Right lobe of liver (tissue), 6 donors: ENCODE measurements around the gene KANK3. TPM values are rescaled to one million over a fixed set of nuclear protein-coding genes. Genes with fewer than 3 reads are reported as not detected.
A peak's percentile ranks its signal among the peaks of the same experiment; 100 is the strongest.
"Not testable (repeated sequence)": the region's sequence is repeated elsewhere in the genome, so short reads cannot be mapped to it uniquely, and the experiment has no call there.

ENCODE experiments used
- ATAC-seq, 4 donors: fragments of 200-7000 bp; cut with Tn5 transposase; one replicate each; pipeline ENCODE4 v1.9.1; 2020; ENCODE audit warnings: mild to moderate bottlenecking in 4 of 4, moderate library complexity in 4 of 4
- DNase-seq, 3 donors: peaks; one replicate each; pipeline ENCODE4 v3.0.0-alpha.2; 2020
- H3K27ac ChIP-seq, 3 donors: fragments of 200-600 bp; one replicate each; pipeline ENCODE4 v1.8.0; 2022
- H3K27me3 ChIP-seq, 2 donors: fragments of 200-600 bp; one replicate each; pipeline ENCODE4 v1.8.0; 2022
- H3K36me3 ChIP-seq, 4 donors: fragments of 200-600 bp; sonication (generic) in 1 of 4; one replicate each; pipeline versions ENCODE4 v1.5.1 to v1.8.0; 2017 to 2022; ENCODE audit warnings: control low read depth in 1 of 4
- H3K4me1 ChIP-seq, 4 donors: fragments of 200-600 bp; sonication (generic) in 1 of 4; one replicate each; pipeline versions ENCODE4 v1.5.1 to v1.8.0; 2017 to 2022; ENCODE audit warnings: control low read depth in 1 of 4
- H3K4me3 ChIP-seq, 3 donors: fragments of 200-600 bp; one replicate each; pipeline ENCODE4 v1.8.0; 2022
- H3K9me3 ChIP-seq, 4 donors: fragments of 200-600 bp; sonication (generic) in 1 of 4; one replicate each; pipeline versions ENCODE4 v1.5.1 to v1.8.0; 2017 to 2022; ENCODE audit warnings: control low read depth in 1 of 4
- CTCF ChIP-seq, 4 donors: fragments of 200-600 bp in 3 of 4; fragments of 450-650 bp in 1 of 4; IDR thresholded peaks; one replicate each; pipeline versions ENCODE4 v1.5.1 to v1.8.0; 2016 to 2022; ENCODE audit warnings: antibody characterized with exemption in 4 of 4, mild to moderate bottlenecking in 2 of 4
- POLR2A ChIP-seq: fragments of 450-650 bp; IDR thresholded peaks from one replicate; pipeline ENCODE4 v1.6.1; 2017; ENCODE audit warnings: antibody characterized with exemption, mild to moderate bottlenecking
- WGBS: methylation state at CpG from one replicate; pipeline ENCODE4 v1.1.6; 2018; ENCODE audit warnings: low coverage, low lambda C conversion rate; ENCODE audit not compliant: insufficient coverage; ENCODE audit errors: missing lambda C conversion rate; 5-methylcytosine and 5-hydroxymethylcytosine counted together
- intact Hi-C, 2 donors: fragments of 100-400 bp; cut with DNase I; formaldehyde crosslinking; loops; one replicate each; pipeline versions ENCODE4 v1.11.2 to v1.14.1; 2022
- total RNA-seq, 6 experiments: library from RNA; depleted of rRNA in 2 of 6; stranded (reverse); fragments of >200 nt in 2 of 6; fragmentation: NEBNext Ultra II Directional in 3 of 6; extraction: Animal tissue kit (Norgen Biotek cat#: 25700) in 3 of 6; gene quantifications; one replicate each; pipeline versions ENCODE4 v1.1.0 to v1.2.4, GENCODE V29; 2016 to 2023
- donor health status: DM: no; HTN: yes; CAD: no.
- donor health status: DM: no; HTN: no; CAD: no.
- donor health status: DM: no; HTN: no; CAD: no.
- donor health status: DM: no; HTN: yes; CAD: no.
- donor health status: DM: no; HTN: yes; CAD: no.

Gene KANK3
- total RNA-seq, 6 experiments from 2014 or later: 2.9 to 6.0 (median 4.2) TPM

- TF ChIP-seq CTCF (IDR thresholded peaks at IDR 0.05) (no peak), POLR2A (no peak)
- Histone ChIP-seq H3K36me3 (no peaks in the 10 kb centered on the region), H3K27me3 (no peaks in the 10 kb centered on the region), H3K9me3 (no peaks in the 10 kb centered on the region), H3K4me3 (no peak overlapping the region), H3K4me1 (peaks cover 0 to 56% (median 25%) of the 10 kb centered on the region in 4 donors), H3K27ac (no peak overlapping the region)
- intact Hi-C loops: loop anchor here in 1 of 2 donors (10.0 kb wide), 1 partner anchor 46 kb away; no protein-coding TSS in a partner anchor
- 91% methylated on average over 5 of the region's 6 CpGs for WGBS
- ATAC-seq (no peak), DNase-seq (no peak)
These were observed 15.9 kb upstream of the KANK3 start for GRCh38 chr19:8358948-8359347.

DNA sequence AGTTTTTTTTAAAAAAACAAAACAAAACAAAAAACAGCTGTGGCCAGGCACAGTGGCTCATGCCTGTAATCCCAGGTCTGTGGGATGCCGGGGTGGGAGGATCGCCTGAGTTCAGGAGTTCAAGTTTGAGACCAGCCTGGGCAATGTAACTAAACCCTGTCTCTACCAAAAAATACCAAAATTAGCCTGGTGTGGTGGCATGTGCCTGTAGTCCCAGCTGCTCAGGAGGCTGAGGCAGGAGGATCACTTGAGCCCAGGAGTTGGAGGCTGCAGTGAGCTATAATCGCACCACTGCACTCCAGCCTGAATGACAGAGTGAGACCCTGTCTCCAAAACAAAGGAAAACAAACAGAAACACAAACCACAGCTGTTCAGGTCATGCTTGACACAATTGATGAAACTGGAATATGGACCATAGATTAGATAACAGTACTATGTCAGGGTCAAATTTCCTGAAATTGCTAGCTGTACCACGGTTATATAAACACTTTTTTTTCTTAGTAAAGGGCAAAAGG, 14.0 kb upstream of the KANK3 start:
- TF ChIP-seq CTCF (IDR thresholded peaks at IDR 0.05) (no peak), POLR2A (no peak)
- H3K4me3 ChIP-seq: no peak overlapping the region
- intact Hi-C loops: loop anchor here in 1 of 2 donors (10.0 kb wide), 1 partner anchor 48 kb away; no protein-coding TSS in a partner anchor
- no peak for DNase-seq
- peaks cover 0 to 43% (median 17%) of the 10 kb centered on the region in 4 donors for H3K4me1 ChIP-seq
- peak overlapping the region in 2 of 3 donors; percentile 74 to 79 for H3K27ac ChIP-seq
- peak; percentile 6 to 54 (median 12) for ATAC-seq
- 16% methylated on average over 4 of the region's 4 CpGs for WGBS
- no peaks in the 10 kb centered on the region for H3K27me3 ChIP-seq
- no peaks in the 10 kb centered on the region for H3K9me3 ChIP-seq
- no peaks in the 10 kb centered on the region for H3K36me3 ChIP-seq

DNA sequence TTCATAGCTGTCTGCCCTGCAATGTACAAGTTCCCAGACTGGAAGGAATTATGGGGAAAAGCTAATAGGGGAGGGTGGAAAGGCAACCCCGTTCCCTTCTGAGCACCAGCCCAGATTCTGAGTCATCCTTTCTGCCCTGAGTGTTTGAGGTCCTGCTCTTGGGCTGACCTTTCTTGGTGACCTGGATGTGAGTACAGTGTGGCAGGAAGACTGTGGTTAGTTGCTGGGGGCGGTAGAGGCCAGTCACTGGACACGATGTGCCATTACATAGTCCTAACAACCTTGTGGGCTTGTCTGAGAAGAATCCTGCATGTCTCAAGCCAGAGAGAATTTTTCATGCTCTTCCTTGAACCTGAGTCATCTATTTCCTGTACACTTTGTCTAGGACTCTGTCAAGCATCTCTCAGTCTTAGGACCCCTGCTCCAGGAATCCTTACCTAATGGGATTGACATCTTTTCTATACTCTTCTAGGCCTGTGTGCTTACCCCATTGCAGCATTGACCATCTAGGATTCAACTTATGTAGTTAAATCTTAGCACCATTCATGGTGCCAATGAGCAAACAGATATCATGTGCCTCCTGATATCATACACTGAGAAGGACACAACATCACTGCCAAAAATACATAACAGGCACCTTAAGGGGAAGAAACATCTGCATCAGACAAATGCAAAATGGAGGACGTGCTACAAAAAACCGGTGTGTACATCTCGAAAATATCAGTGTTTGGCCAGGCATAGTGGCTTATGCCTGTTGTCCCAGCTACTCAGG, 12.8 kb upstream of the KANK3 start:
- DNase-seq (peak in 1 of 3 donors; percentile 57), ATAC-seq (peak; percentile 56 to 78 (median 68))
- Histone ChIP-seq H3K4me1 (peaks cover 0 to 36% (median 15%) of the 10 kb centered on the region in 4 donors), H3K27me3 (no peaks in the 10 kb centered on the region), H3K4me3 (no peak overlapping the region), H3K9me3 (no peaks in the 10 kb centered on the region), H3K27ac (peak overlapping the region; percentile 11 to 79 (median 74)), H3K36me3 (no peaks in the 10 kb centered on the region)
- intact Hi-C loops: loop anchor here in 1 of 2 donors (10.0 kb wide), 1 partner anchor 49 kb away; no protein-coding TSS in a partner anchor
- 75% methylated on average over 4 of the region's 6 CpGs for WGBS
- TF ChIP-seq CTCF (IDR thresholded peaks at IDR 0.05) (no peak), POLR2A (no peak)

- not testable (repeated sequence) for H3K27me3 ChIP-seq, H3K27ac ChIP-seq
- intact Hi-C loops: loop anchor here in 1 of 2 donors (10.0 kb wide), 1 partner anchor 52 kb away; no protein-coding TSS in a partner anchor
These were observed 9.8 kb upstream of the KANK3 start for GRCh38 chr19:8352845-8353244.

More at GRCh38 chr19:8352845-8353244, 9.8 kb upstream of the KANK3 start:
- H3K4me3 ChIP-seq, H3K36me3 ChIP-seq, H3K9me3 ChIP-seq, DNase-seq, ATAC-seq: not testable (repeated sequence)
- 59% methylated on average over 5 of the region's 5 CpGs for WGBS
- H3K4me1 ChIP-seq: peaks cover 0 to 29% (median 15%) of the 10 kb centered on the region in 4 donors
